Activated T-helper 2 cell treated with anti-CD3 and anti-CD28 coated beads, Interferon-gamma antibody, Interleukin-2, Interleukin-4, amounts not matched to agents 10 μg/mL and 5 μg/mL and 100 μg/mL, durations not matched to agents 14 hours and 24 hours and 36 hours (primary cell): ENCODE results near the gene PMM1. TPM values are rescaled to one million over a fixed set of nuclear protein-coding genes. Genes with fewer than 3 reads are reported as not detected.
"Not testable (repeated sequence)": the region's sequence is repeated elsewhere in the genome, so short reads cannot be mapped to it uniquely, and the experiment has no call there.

Source experiments
- DNase-seq: peaks from one replicate; pipeline ENCODE4 v3.0.0; 2021; ENCODE audit warnings: low spot score
- H3K27ac Mint-ChIP-seq: one replicate; pipeline ENCODE4 v1.8.0; 2021; ENCODE audit warnings: mixed read lengths
- H3K27me3 Mint-ChIP-seq: one replicate; pipeline ENCODE4 v1.8.0; 2021; ENCODE audit warnings: low read depth, mixed read lengths
- H3K36me3 Mint-ChIP-seq: one replicate; pipeline ENCODE4 v1.8.0; 2021; ENCODE audit warnings: low read depth, mixed read lengths
- H3K4me1 Mint-ChIP-seq: one replicate; pipeline ENCODE4 v1.8.0; 2021; ENCODE audit warnings: low read depth, mixed read lengths
- H3K4me3 Mint-ChIP-seq: one replicate; pipeline ENCODE4 v1.8.0; 2021; ENCODE audit warnings: low read depth, mild to moderate bottlenecking, moderate library complexity, mixed read lengths
- H3K9me3 Mint-ChIP-seq: one replicate; pipeline ENCODE4 v1.8.0; 2021; ENCODE audit warnings: mixed read lengths
- intact Hi-C: fragments of 100-400 bp; cut with micrococcal nuclease; formaldehyde crosslinking; loops from one replicate; pipeline ENCODE4 v1.15.1; 2023
- total RNA-seq: library from RNA; stranded (reverse); gene quantifications from 2 replicates; pipeline ENCODE4 v1.2.3, GENCODE V29; 2022

PMM1 gene
- total RNA-seq = 23.4 and 25.8 TPM in 2 replicates

DNA sequence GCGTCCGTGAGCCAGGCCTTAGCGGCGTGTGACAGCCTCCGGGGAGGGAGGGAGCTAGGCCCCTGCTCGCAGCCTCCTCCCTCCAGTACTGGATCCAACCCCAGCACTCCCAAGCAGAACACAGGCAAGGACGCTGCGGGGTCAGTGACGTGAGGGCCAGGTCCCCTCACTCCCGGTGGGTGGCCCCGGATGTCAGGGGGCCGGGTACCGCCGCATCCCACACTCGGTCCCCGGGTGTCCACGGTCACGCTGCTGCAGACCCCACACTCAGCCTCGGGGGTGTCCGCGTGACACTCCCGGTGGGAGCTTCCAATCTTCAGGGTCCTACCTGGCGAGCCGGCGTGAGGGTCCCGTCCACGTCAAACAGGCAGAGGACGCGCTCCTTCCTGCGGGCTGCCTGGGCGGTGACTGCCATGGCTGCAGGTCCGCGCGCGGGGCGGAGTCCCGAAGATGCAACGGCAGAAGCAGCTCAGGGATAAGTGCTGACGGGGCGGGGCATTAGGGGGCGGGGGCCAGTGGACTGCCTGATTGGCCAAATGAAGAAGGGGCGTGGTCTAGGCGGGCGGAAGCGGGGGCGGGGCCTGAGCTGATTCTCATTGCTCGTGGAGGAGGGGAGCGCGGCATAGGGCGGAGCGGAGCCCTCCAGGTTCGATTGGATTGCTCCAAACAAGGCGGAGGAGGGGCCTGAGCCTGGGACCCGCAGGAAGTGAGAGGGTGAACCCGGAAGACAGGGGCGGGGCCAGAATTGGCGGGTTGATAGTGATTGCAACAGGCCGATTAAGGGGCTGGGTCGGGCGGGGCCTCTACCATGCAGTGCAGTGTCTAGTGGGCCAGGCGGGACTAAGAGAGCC is at the start of gene PMM1:
Gene PMM1 (minus strand): TSS at position 450 of the 851 bp plus-strand sequence. CDS start 35 bp downstream, at position 415.
- Mint-ChIP-seq H3K27ac (peak within 1 kb of the TSS; percentile 84), H3K4me1 (peaks cover 10% of the 10 kb centered on the region), H3K4me3 (peak within 1 kb of the TSS; percentile 91), H3K36me3 (peaks cover 6% of the 10 kb centered on the region), H3K27me3 (no peaks in the 10 kb centered on the region), H3K9me3 (no peaks in the 10 kb centered on the region)
- DNase-seq = peak; percentile 100
- intact Hi-C loops = loop anchor here (1.0 to 2.0 kb wide), 3 partner anchors 15 to 45 kb away; partner anchors contain the start of genes DESI1, POLR3H and XRCC6

DNA sequence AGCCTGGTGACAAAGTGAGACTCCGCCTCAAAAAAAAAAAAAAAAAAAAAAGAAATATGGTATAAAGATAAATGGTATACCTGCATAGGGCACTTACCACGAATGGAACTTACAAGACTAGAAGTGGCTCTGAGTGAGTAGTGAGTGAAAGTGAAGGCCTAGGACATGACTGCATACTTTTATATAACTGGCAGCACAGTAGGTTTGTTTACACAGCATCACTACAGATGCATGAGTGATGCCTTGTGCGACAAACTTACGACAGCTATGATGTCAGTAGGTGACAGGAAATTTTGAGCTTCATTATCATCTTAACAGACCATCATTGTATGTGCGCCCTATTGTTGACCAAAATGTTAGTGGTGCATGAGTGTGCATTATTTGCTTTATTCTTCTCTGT is 49.1 kb upstream of the PMM1 start:
- Mint-ChIP-seq H3K27me3 (no peaks in the 10 kb centered on the region), H3K4me3 (no peak overlapping the region), H3K36me3 (peaks cover 70% of the 10 kb centered on the region), H3K9me3 (no peaks in the 10 kb centered on the region), H3K4me1 (no peaks in the 10 kb centered on the region), H3K27ac (no peak overlapping the region)
- DNase-seq = no peak
- intact Hi-C loops = no loop called here

DNA sequence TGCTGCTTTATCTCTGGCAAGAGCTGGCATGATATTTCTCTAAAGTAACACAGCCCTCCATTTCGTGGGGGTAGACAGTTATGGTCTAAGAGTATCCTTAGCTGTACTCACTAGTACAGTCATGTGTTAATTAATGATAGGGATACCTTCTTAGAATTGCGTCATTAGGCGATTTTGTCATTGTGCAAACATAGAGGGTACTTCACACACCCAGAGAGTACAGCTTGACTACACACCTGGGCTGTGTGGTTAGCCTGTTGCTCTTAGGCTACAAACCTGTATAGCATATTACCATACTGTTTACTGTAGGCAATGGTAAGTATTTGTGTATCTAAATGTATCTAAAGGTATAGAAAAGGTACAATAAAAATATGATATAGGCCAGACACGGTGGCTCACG is 48.5 kb upstream of the PMM1 start:
- intact Hi-C loops = no loop called here
- no peak for DNase-seq
- Mint-ChIP-seq H3K9me3 (no peaks in the 10 kb centered on the region), H3K27ac (no peak overlapping the region), H3K4me3 (no peak overlapping the region), H3K27me3 (no peaks in the 10 kb centered on the region), H3K36me3 (peaks cover 73% of the 10 kb centered on the region), H3K4me1 (no peaks in the 10 kb centered on the region)

DNA sequence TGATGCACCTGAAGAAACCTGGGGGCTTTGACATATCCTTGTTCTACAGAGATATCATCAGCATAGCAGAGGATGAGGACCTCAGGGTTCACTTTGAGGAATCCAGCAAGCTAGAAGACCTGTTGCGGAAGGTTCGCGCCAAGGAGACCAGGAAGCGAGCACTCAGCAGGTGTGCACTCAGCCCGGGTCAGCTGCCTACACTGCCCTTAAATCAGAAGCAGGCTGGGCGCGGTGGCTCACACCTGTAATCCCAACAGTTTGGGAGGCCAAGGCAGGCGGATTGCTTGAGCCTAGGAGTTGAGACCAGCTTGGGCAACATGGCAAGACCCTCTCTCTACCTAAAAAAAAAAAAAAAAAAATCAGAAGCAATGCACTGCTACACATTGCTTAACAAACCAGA is 48.0 kb upstream of the PMM1 start:
- H3K27me3 Mint-ChIP-seq, H3K27ac Mint-ChIP-seq, DNase-seq, H3K4me3 Mint-ChIP-seq, intact Hi-C loops, H3K4me1 Mint-ChIP-seq, H3K9me3 Mint-ChIP-seq: not testable (repeated sequence)
- peaks cover 70% of the 10 kb centered on the region for H3K36me3 Mint-ChIP-seq

DNA sequence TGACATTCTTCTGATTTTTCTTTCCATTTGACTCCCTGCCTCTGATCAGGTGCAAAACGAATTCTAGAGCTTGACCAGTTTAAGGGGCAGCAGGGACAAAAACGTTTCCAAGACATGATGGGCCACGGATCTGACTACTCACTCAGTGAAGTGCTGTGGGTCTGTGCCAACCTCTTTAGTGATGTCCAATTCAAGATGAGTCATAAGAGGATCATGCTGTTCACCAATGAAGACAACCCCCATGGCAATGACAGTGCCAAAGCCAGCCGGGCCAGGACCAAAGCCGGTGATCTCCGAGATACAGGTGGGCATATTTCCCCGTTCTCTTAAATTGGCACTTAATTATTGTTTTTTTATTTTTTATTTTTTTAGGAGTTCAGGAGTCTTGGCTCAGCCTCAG is 46.8 kb upstream of the PMM1 start:
- Mint-ChIP-seq H3K4me3 (no peak overlapping the region), H3K4me1 (no peaks in the 10 kb centered on the region), H3K27me3 (no peaks in the 10 kb centered on the region), H3K27ac (no peak overlapping the region), H3K9me3 (no peaks in the 10 kb centered on the region), H3K36me3 (peaks cover 69% of the 10 kb centered on the region)
- DNase-seq = no peak
- intact Hi-C loops = no loop called here

DNA sequence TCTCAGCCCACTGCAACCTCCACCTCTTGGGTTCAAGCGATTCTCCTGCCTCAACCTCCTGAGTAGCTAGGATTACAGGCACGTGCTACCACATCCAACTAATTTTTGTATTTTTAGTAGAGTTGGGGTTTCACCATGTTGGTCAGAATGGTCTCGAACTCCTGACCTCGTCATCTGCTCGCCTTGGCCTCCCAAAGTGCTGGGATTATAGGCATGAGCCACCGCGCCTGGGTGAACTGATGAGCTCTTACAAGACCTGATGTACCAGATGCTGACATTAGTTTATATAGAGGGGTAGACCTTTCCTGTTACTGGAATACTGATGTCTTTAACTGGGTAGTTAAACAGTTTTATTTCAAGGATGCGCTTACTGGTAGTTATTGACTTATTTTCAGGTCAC is 45.0 kb upstream of the PMM1 start:
- H3K9me3 Mint-ChIP-seq, H3K4me3 Mint-ChIP-seq, intact Hi-C loops, H3K27ac Mint-ChIP-seq, H3K4me1 Mint-ChIP-seq, H3K27me3 Mint-ChIP-seq, DNase-seq: not testable (repeated sequence)
- H3K36me3 Mint-ChIP-seq = peaks cover 64% of the 10 kb centered on the region

DNA sequence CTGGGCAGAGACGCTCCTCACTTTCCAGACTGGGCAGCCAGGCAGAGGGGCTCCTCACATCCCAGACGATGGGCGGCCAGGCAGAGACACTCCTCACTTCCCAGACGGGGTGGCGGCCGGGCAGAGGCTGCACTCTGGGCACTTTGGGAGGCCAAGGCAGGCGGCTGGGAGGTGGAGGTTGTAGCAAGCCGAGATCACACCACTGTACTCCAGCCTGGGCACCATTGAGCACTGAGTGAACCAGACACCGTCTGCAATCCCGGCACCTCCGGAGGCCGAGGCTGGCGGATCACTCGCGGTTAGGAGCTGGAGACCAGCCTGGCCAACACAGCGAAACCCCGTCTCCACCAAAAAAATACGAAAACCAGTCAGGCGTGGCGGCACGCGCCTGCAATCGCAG is 42.0 kb upstream of the PMM1 start:
- H3K4me3 Mint-ChIP-seq, intact Hi-C loops, H3K4me1 Mint-ChIP-seq, H3K27me3 Mint-ChIP-seq, DNase-seq, H3K27ac Mint-ChIP-seq, H3K9me3 Mint-ChIP-seq: not testable (repeated sequence)
- peaks cover 75% of the 10 kb centered on the region for H3K36me3 Mint-ChIP-seq

DNA sequence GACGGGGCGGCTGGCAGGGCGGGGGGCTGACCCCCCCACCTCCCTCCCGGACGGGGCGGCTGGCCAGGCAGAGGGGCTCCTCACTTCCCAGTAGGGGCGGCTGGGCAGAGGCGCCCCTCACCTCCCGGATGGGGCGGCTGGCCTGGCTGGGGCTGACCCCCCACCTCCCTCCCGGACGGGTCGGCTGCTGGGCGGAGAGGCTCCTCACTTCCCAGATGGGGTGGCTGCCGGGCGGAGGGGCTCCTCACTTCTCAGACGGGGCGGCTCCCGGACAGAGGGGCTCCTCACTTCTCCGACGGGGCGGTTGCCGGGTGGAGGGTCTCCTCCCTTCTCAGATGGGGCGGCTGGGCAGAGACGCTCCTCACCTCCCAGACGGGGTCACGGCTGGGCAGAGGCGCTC is 41.5 kb upstream of the PMM1 start:
- not testable (repeated sequence) for H3K4me3 Mint-ChIP-seq

DNA sequence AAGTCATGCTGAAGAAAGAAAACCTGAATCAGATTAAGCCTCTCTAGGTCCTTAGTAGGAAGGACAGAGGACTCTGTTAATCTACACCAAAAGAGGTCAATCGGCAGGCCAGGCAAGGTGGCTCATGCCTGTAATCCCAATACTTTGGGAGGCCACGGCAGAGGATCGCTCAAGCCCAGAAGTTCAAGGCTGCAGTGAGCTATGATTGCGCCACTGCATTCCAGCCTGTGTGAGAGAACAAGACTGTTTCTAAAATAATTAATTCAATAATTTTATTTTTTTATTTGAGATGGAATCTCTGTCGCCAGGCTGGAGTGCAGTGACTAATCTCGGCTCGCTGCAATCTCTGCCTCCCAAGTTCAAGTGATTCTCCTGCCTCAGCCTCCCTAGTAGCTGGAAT is 35.9 kb upstream of the PMM1 start:
- Mint-ChIP-seq H3K9me3 (no peaks in the 10 kb centered on the region), H3K4me3 (no peak overlapping the region), H3K4me1 (peaks cover 7% of the 10 kb centered on the region), H3K36me3 (peaks cover 64% of the 10 kb centered on the region), H3K27me3 (no peaks in the 10 kb centered on the region), H3K27ac (no peak overlapping the region)
- intact Hi-C loops = loop anchor here (10.0 kb wide), 1 partner anchor 181 kb away; the partner anchor contains the start of gene TOB2
- no peak for DNase-seq

More for the DNA sequence above, 41.5 kb upstream of the PMM1 start:
- peaks cover 71% of the 10 kb centered on the region for H3K36me3 Mint-ChIP-seq
- H3K9me3 Mint-ChIP-seq, H3K27ac Mint-ChIP-seq, H3K4me1 Mint-ChIP-seq, intact Hi-C loops, H3K27me3 Mint-ChIP-seq, DNase-seq: not testable (repeated sequence)

DNA sequence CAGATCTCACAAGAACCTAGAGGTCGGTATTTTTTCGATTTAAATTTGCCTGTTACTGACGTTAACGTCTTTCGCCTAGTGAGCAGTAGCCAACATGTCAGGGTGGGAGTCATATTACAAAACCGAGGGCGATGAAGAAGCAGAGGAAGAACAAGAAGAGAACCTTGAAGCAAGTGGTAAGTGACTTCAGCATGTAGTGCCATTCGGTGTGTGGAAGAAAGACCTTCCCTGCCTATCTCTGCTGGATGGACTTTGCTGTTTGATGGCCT is 32.2 kb upstream of the PMM1 start:
- H3K4me3 Mint-ChIP-seq = peak overlapping the region; percentile 91
- no peak for DNase-seq
- no peaks in the 10 kb centered on the region for H3K27me3 Mint-ChIP-seq
- H3K36me3 Mint-ChIP-seq = peaks cover 52% of the 10 kb centered on the region
- peaks cover 32% of the 10 kb centered on the region for H3K4me1 Mint-ChIP-seq
- no peaks in the 10 kb centered on the region for H3K9me3 Mint-ChIP-seq
- intact Hi-C loops = loop anchor here (1.0 to 10.0 kb wide), 5 partner anchors 19 to 177 kb away; partner anchors contain the start of genes POLR3H and TOB2
- H3K27ac Mint-ChIP-seq = peak overlapping the region; percentile 94

DNA sequence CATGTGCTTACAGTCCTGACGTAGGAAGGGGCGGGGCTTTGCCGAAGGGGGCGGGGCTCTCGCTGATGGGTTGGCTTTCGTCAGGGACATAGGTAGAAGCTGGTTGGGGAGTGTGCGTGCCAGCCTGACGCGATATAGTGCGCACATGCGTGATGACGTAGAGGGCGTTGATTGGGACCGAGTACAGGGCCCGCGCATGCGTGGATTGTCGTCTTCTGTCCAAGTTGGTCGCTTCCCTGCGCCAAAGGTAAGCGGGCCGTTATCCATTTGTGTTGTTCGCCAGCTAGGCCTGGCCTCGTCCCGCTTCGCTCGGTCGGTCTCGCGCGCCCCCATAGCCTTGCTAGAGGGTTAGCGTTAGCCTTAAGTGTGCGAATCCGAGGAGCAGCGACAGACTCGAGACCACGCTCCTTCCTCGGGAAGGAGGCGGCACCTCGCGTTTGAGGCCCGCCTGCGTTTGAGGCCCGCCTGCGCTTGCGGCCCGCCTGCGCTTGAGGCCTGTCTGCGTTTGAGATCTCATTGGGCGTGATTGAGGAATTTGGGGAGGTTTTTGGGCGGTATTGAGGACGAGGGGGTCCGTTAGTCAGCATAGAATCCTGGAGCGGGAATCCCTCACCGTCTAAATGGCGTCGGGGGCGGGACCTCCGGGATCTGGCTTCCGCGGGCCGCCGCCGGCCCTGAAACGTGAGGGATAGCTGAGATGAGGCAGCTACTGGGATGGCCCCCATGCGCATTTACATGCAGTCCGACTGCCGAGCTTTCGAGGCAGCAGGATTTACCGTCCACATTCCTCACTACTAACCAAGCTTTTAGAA is 31.7 kb upstream of the PMM1 start, which contains the start of gene XRCC6:
Gene XRCC6 (plus strand): TSS at position 197 of the 812 bp plus-strand sequence. CDS start 710 bp downstream, outside the sequence.
- intact Hi-C loops = loop anchor here (1.0 to 10.0 kb wide), 5 partner anchors 18 to 177 kb away; partner anchors contain the start of genes POLR3H and TOB2
- peak within 1 kb of the TSS; percentile 91 for H3K4me3 Mint-ChIP-seq
- peaks cover 56% of the 10 kb centered on the region for H3K36me3 Mint-ChIP-seq
- H3K27ac Mint-ChIP-seq = peak within 1 kb of the TSS; percentile 94
- H3K4me1 Mint-ChIP-seq = peaks cover 37% of the 10 kb centered on the region
- no peaks in the 10 kb centered on the region for H3K27me3 Mint-ChIP-seq
- peak; percentile 98 for DNase-seq
- H3K9me3 Mint-ChIP-seq = no peaks in the 10 kb centered on the region

DNA sequence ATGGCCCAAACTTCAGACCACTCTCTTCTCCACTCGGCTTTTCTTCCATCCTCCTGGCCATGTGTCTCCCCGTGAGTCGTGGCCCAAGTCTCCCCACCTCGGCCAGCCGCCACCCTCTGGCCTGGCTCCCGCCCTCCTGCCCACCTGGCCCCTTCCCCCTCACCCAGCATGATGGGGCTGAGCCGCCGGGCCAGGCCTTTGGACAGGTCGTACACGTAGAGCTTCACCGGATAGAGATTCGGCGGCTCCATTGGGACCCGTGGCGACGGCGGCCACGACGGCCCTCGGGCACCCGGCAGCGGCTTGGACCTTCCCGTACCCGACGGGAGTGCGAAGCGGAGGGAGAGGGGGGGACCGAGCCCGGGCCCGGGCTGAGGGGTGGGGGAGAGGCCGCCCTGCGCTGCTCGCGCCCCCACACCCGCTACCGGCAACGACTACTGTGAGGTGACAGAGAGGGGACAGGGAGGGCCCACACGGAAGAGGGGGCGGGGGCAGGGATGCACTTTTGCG is 31.0 kb upstream of the PMM1 start, which contains the start of gene DESI1:
Gene DESI1 (minus strand): TSS at position 455 of the 510 bp plus-strand sequence. CDS start 204 bp downstream, at position 251.
- Mint-ChIP-seq H3K36me3 (peaks cover 58% of the 10 kb centered on the region), H3K9me3 (no peaks in the 10 kb centered on the region), H3K4me3 (peak within 1 kb of the TSS; percentile 91), H3K27me3 (no peaks in the 10 kb centered on the region), H3K4me1 (peaks cover 37% of the 10 kb centered on the region), H3K27ac (peak within 1 kb of the TSS; percentile 94)
- DNase-seq = no peak
- intact Hi-C loops = loop anchor here (1.0 to 10.0 kb wide), 5 partner anchors 17 to 176 kb away; partner anchors contain the start of genes POLR3H and TOB2
